Activated effector memory CD4-positive, alpha-beta T cell treated with anti-CD3 and anti-CD28 coated beads, Interleukin-2, amount 50 U/mL, for 16 hours (primary cell): ENCODE measurements around the gene MMGT1.
"Not testable (repeated sequence)": the region's sequence is repeated elsewhere in the genome, so short reads cannot be mapped to it uniquely, and the experiment has no call there.

ENCODE experiments used
- DNase-seq: peaks from one replicate; pipeline ENCODE4 v3.0.0-alpha.2; 2020

Gene MMGT1

DNA sequence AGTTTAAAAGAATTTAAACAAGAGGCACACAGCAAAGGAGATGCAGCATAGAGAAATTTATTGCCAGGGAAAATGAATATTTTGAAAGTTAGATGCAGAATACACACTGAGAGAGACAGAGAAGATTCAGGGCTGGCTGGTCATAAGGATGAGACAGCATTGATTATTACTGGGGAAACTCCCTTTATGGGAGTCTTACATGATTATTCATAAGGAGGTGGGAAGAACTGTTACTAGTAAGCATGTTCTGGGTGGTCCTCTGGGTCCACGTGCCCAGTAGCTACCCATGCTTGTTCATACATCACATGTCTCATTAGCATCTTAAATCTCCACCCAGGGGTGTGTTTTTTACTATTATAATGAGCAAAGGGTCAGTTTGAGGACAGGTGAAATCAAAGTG lies 53.3 kb downstream of the MMGT1 start:
- DNase-seq: not testable (repeated sequence)

DNA sequence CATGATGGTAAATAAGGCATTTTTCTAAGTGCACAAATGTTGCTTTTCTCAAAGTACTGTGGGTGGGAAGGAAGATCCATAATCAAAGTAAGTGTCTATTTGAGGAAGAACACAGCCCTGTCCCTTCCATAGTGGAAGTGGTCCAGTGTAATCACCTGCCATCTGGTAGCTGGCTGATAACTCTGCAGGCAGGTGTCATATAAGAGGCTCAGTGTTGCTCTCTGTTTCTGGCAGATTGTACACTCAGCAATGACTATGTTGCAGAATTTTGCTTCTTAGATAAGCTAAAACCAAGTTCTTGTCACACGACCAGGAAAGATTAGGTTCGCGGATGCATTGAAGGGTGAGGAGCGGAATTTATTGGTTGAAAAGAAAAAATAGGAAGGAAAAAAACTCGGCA lies 59.4 kb downstream of the MMGT1 start:
- no peak for DNase-seq
